GM23248 (cell line): ENCODE measurements around the gene KLHL22.

ENCODE experiments used
- EZH2 ChIP-seq: fragments of 200-600 bp; sonication (generic); IDR thresholded peaks from 2 replicates; pipeline ENCODE4 v1.6.1; 2018; ENCODE audit warnings: antibody characterized with exemption, mild to moderate bottlenecking; ENCODE audit not compliant: insufficient read depth, poor library complexity, severe bottlenecking
- EZH2phosphoT487 ChIP-seq: fragments of 200-600 bp; sonication (generic); IDR thresholded peaks from 2 replicates; pipeline ENCODE4 v1.6.1; 2018; ENCODE audit warnings: antibody characterized with exemption, moderate library complexity, mild to moderate bottlenecking, low read depth; ENCODE audit not compliant: insufficient read depth

DNA sequence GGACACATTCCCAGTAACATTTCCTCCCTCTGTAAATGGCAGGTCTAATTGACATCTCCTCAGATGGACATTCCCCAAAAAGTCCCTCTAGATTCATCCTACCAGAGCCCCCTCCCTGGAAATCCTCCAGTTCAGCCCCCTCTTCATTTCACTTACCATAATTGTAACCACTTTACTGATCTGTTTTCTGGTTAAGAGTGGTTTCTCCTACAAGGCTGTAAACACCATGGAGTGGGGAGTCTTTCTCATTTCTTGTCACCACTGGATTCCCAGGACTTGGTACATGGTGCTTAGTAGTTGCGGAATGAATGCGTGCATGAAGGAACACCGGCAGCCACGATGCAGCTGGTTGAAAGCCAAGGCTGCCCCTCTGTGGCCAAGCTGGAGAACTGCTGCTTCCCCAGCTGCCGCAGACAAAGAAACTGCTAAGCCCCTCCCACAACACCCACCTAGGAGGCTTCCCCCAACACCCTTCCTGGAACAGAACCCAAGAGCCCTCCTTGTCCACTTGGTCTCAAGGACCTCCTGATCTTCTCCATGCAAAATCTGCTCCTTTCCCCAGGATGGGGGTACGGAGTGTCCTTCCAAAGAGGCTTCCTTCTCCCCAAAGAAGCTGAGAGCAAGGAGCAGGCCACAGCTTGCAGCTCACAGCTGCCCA, 39.4 kb downstream of the KLHL22 start:
- TF ChIP-seq EZH2 (no peak), EZH2phosphoT487 (no peak)
